K562 (cell line): ENCODE data around the gene NDUFA13. TPM values are rescaled to one million over a fixed set of nuclear protein-coding genes. Genes with fewer than 3 reads are reported as not detected.

Experiments
- ATAC-seq: fragments of 200-7000 bp; cut with Tn5 transposase; 3 replicates; pipeline ENCODE4 v1.9.1; 2020; ENCODE audit warnings: moderate library complexity
- BruUV-seq: library from RNA; stranded (reverse); fragments of 400-500 nt; replicated peaks from 2 replicates; lab custom pipeline; 2021; lab: Mats Ljungman, UMichigan
- CTCF ChIA-PET: fragments of 300-600 bp; formaldehyde crosslinking; extraction: SDS; loops from one replicate; lab custom pipeline; 2021; ENCODE audit warnings: low intra/inter-chr PET ratio; lab: Yijun Ruan, JAX
- POLR2A ChIA-PET: fragments of 300-600, 350-650 bp; sonication (Branson Sonifier 250); formaldehyde crosslinking; extraction: SDS; loops from one replicate; lab custom pipeline; 2021; ENCODE audit warnings: antibody characterized with exemption, inconsistent platforms; lab: Yijun Ruan, JAX
- DNase-seq, 4 experiments: peaks; one replicate each; pipeline versions ENCODE4 v3.0.0 to v3.0.0-alpha.2; 2011 to 2018; ENCODE audit warnings: low spot score in 3 of 4, mixed read lengths in 3 of 4; ENCODE audit errors: extremely low read depth in 1 of 4
- FAIRE-seq: peaks from 2 replicates; lab custom pipeline; 2011; peaks lifted over from hg19 to GRCh38; lab: Jason Lieb, UNC
- H2AFZ ChIP-seq: 2 replicates; pipeline ENCODE4 v1.6.0; 2011; ENCODE audit warnings: low read depth, low read length, control low read depth, inconsistent platforms
- H3K27ac ChIP-seq: fragments of 200-600 bp; 3 replicates; pipeline ENCODE4 v1.8.0; 2011; ENCODE audit warnings: low read depth, mild to moderate bottlenecking, control low read depth, inconsistent platforms, low read length, moderate library complexity, mixed read lengths; ENCODE audit errors: extremely low read depth
- H3K27me3 ChIP-seq, 2 experiments: fragments of 300-600 bp in 1 of 2; 2 replicates in 1 of 2; 3 replicates in 1 of 2; pipeline versions ENCODE4 v1.6.0 to v1.8.0; 2011; ENCODE audit warnings: inconsistent platforms in 2 of 2, low read length in 2 of 2, mild to moderate bottlenecking in 1 of 2, mixed read lengths in 1 of 2, moderate library complexity in 1 of 2; ENCODE audit not compliant: control insufficient read depth in 2 of 2, insufficient read depth in 2 of 2
- H3K36me3 ChIP-seq: fragments of 300-600 bp; 3 replicates; pipeline ENCODE4 v1.8.0; 2011; ENCODE audit warnings: mild to moderate bottlenecking, low read length, inconsistent platforms; ENCODE audit not compliant: control insufficient read depth, insufficient read depth
- H3K4me1 ChIP-seq, 2 experiments: fragments of 200-600 bp in 1 of 2; replicated peaks in 1 of 2; 2 replicates in 1 of 2; 3 replicates in 1 of 2; pipeline versions ENCODE4 v1.5.1 to v1.8.0; 2011; ENCODE audit warnings: inconsistent platforms in 2 of 2, low read length in 2 of 2, mild to moderate bottlenecking in 1 of 2, mixed read lengths in 1 of 2, moderate library complexity in 1 of 2; ENCODE audit not compliant: control insufficient read depth in 2 of 2, insufficient read depth in 2 of 2
- H3K4me2 ChIP-seq: 2 replicates; pipeline ENCODE4 v1.6.1; 2011; ENCODE audit warnings: low read length, control low read depth, inconsistent platforms, mixed read lengths; ENCODE audit not compliant: insufficient read depth
- H3K4me3 ChIP-seq: fragments of 200-600 bp; sonication (generic), shearing (Covaris generic); 2 replicates; pipeline ENCODE4 v1.5.1; 2016; ENCODE audit warnings: control low read depth, inconsistent platforms
- H3K79me2 ChIP-seq: fragments of 200-600 bp; 3 replicates; pipeline ENCODE4 v1.8.0; 2011; ENCODE audit warnings: low read length, inconsistent platforms; ENCODE audit not compliant: control insufficient read depth, insufficient read depth
- H3K9ac ChIP-seq, 2 experiments: 2 replicates each; pipeline versions ENCODE4 v1.6.0 to v1.6.1; 2011; ENCODE audit warnings: low read depth in 2 of 2, low read length in 2 of 2, control low read depth in 1 of 2, inconsistent platforms in 1 of 2, mild to moderate bottlenecking in 1 of 2, mixed read lengths in 1 of 2; ENCODE audit not compliant: insufficient read depth in 1 of 2
- H3K9me1 ChIP-seq: one replicate; pipeline ENCODE4 v1.6.0; 2011; ENCODE audit warnings: inconsistent platforms, mild to moderate bottlenecking, low read length, moderate library complexity; ENCODE audit not compliant: control insufficient read depth, insufficient read depth
- H3K9me3 ChIP-seq: replicated peaks from 2 replicates; pipeline ENCODE4 v1.5.1; 2011; ENCODE audit warnings: low read depth, low read length, inconsistent platforms; ENCODE audit not compliant: control insufficient read depth, insufficient read depth
- H4K20me1 ChIP-seq: replicated peaks from 2 replicates; pipeline ENCODE4 v1.6.1; 2011; ENCODE audit warnings: low read length, inconsistent platforms, mixed read lengths; ENCODE audit not compliant: control insufficient read depth, insufficient read depth
- CREB3L1 ChIP-seq: fragments of 450-650 bp; IDR thresholded peaks from 2 replicates; pipeline ENCODE4 v1.6.1; 2014; ENCODE audit warnings: low read depth, mild to moderate bottlenecking, moderate library complexity, borderline replicate concordance
- ELF1 ChIP-seq: fragments of 200-800 bp; sonication (Bioruptor generic); IDR thresholded peaks from 2 replicates; pipeline ENCODE4 v1.6.1; 2016; ENCODE audit warnings: missing genetic modification characterization, missing compliant biosample characterization
- ETV5 ChIP-seq: sonication (generic); formaldehyde crosslinking; IDR thresholded peaks from 2 replicates; pipeline ENCODE4 v1.4.0; 2020; ENCODE audit warnings: low read depth, mild to moderate bottlenecking, missing genetic modification reagents
- FOXJ2 ChIP-seq: fragments of 200-800 bp; sonication (Bioruptor generic); IDR thresholded peaks from 2 replicates; pipeline ENCODE4 v1.6.1; 2016; ENCODE audit warnings: missing genetic modification characterization, missing compliant biosample characterization
- GTF3C2 ChIP-seq: IDR thresholded peaks from 3 replicates; pipeline ENCODE4 v1.6.1; 2011; ENCODE audit warnings: borderline replicate concordance, mild to moderate bottlenecking, moderate library complexity; ENCODE audit not compliant: insufficient read length; ENCODE audit errors: extremely low read depth
- HDAC1 ChIP-seq, 2 experiments: fragments of 450-650 bp; IDR thresholded peaks; 2 replicates each; pipeline ENCODE4 v1.6.1; 2016 to 2017; ENCODE audit warnings: inconsistent platforms in 1 of 2, mild to moderate bottlenecking in 1 of 2, moderate library complexity in 1 of 2
- KLF16 ChIP-seq: IDR thresholded peaks from 2 replicates; pipeline ENCODE4 v1.6.1; 2016; ENCODE audit warnings: antibody characterized with exemption
- MYC ChIP-seq, 2 experiments: fragments of 250-450 bp in 1 of 2; sonication (Bioruptor Pico) in 1 of 2; IDR thresholded peaks; 2 replicates each; pipeline versions ENCODE4 v1.5.1 to v1.6.1; 2012 to 2021; ENCODE audit warnings: low read depth in 2 of 2, borderline replicate concordance in 1 of 2, improper control_type of control experiment in 1 of 2, low read length in 1 of 2, mild to moderate bottlenecking in 1 of 2, moderate library complexity in 1 of 2
- NELFE ChIP-seq: IDR thresholded peaks from 2 replicates; pipeline ENCODE4 v1.6.1; 2011; ENCODE audit warnings: mild to moderate bottlenecking; ENCODE audit not compliant: insufficient read depth, insufficient read length
- NR0B1 ChIP-seq: fragments of 450-650 bp; IDR thresholded peaks from one replicate; pipeline ENCODE4 v1.6.1; 2018; ENCODE audit warnings: mild to moderate bottlenecking, moderate library complexity; ENCODE audit not compliant: partially characterized antibody
- PHF8 ChIP-seq: fragments of 200-600 bp; sonication (generic); IDR thresholded peaks from 2 replicates; pipeline ENCODE4 v1.6.1; 2012; ENCODE audit warnings: mixed run types, mild to moderate bottlenecking, inconsistent platforms, low read length, moderate library complexity, borderline replicate concordance
- POLR2AphosphoS2 ChIP-seq: IDR thresholded peaks from 2 replicates; pipeline ENCODE4 v1.6.1; 2012; ENCODE audit warnings: low read length, improper control_type of control experiment
- PPARD ChIP-seq: fragments of 250-450 bp; sonication (Bioruptor Pico); IDR thresholded peaks from 2 replicates; pipeline ENCODE4 v1.8.0; 2022; ENCODE audit warnings: inconsistent platforms, mild to moderate bottlenecking, moderate library complexity
- RUNX1 ChIP-seq: sonication (generic); IDR thresholded peaks from 2 replicates; pipeline ENCODE4 v1.6.1; 2016; ENCODE audit warnings: antibody characterized with exemption, low read depth
- TSC22D4 ChIP-seq: fragments of 450-650 bp; IDR thresholded peaks from 2 replicates; pipeline ENCODE4 v1.6.1; 2016; ENCODE audit warnings: missing genetic modification characterization, missing biosample characterization, control low read depth
- ZFPM2 ChIP-seq: fragments of 250-450 bp; sonication (Bioruptor Pico); IDR thresholded peaks from 2 replicates; pipeline ENCODE4 v1.5.1; 2022; ENCODE audit warnings: mild to moderate bottlenecking
- ZNF140 ChIP-seq: fragments of 250-450 bp; sonication (Bioruptor Pico); IDR thresholded peaks from 2 replicates; pipeline ENCODE4 v1.8.0; 2021; ENCODE audit warnings: moderate library complexity, mild to moderate bottlenecking, inconsistent platforms
- ZNF175 ChIP-seq: fragments of 200-800 bp; sonication (Bioruptor generic); IDR thresholded peaks from 2 replicates; pipeline ENCODE4 v1.6.1; 2016; ENCODE audit warnings: low read depth, mild to moderate bottlenecking, missing genetic modification characterization, missing compliant biosample characterization
- ZNF77 ChIP-seq: fragments of 250-450 bp; sonication (Bioruptor Pico); IDR thresholded peaks from 2 replicates; pipeline ENCODE4 v1.5.0; 2020
- WGBS: fragments of 100-300 bp; shearing (Covaris generic); methylation state at CpG from one replicate; pipeline ENCODE4 v1.1.6; 2016; ENCODE audit warnings: low coverage, mixed read lengths; ENCODE audit not compliant: insufficient coverage; ENCODE audit errors: missing lambda C conversion rate; 5-methylcytosine and 5-hydroxymethylcytosine counted together
- in situ Hi-C: fragments of 300-500 bp; cut with MboI; formaldehyde crosslinking; loops from 4 replicates; pipeline ENCODE4 v1.15.0; 2018; ENCODE audit warnings: inconsistent platforms, mixed read lengths
- intact Hi-C: fragments of 100-400 bp; cut with micrococcal nuclease; formaldehyde crosslinking; loops from 2 replicates; pipeline ENCODE4 v1.14.2; 2022
- polyA plus RNA-seq, 8 experiments: library from polyadenylated mRNA; depleted of rRNA in 4 of 8; stranded (reverse) in 5 of 8; unstranded in 3 of 8; fragments of >200 nt; fragmentation: Nextera tagmentation in 2 of 8; fragmentation: Illumina TruSeq in 1 of 8; extraction: Ambion mirVana in 2 of 8; extraction: Trizol in 1 of 8; gene quantifications; 2 replicates each; pipeline versions ENCODE4 v1.2.1 to v1.2.3, GENCODE V29; 2011 to 2014; ENCODE audit warnings: inconsistent platforms in 1 of 8, missing spikeins in 1 of 8
- total RNA-seq, 7 experiments: library from RNA; depleted of rRNA in 6 of 7; stranded (reverse); fragments of >200 nt in 6 of 7; fragmentation: Illumina TruSeq in 2 of 7; extraction: Trizol in 2 of 7; gene quantifications; 2 replicates each; pipeline versions ENCODE4 v1.2.1 to v1.2.3, GENCODE V29; 2011 to 2021; ENCODE audit warnings: low replicate concordance in 1 of 7

NDUFA13 gene
- total and polyA plus RNA-seq, 9 of the 15 experiments (the other 6 are each of a cell fraction or from before 2014, with no cell fraction given), result 146 to 596 (median 429) TPM

- BruUV-seq, result no TSS peak
- CTCF ChIA-PET, result no interaction called here
- TF ChIP-seq GTF3C2 (no peak), TSC22D4 (tag) (no peak), KLF16 (no peak), NR0B1 (no peak), RUNX1 (no peak), ZNF140 (CRISPR knock-in tag) (no peak), PHF8 (no peak), NELFE (no peak), POLR2AphosphoS2 (no peak), ETV5 (CRISPR knock-in tag) (no peak), CREB3L1 (no peak), HDAC1 (IDR thresholded peaks at IDR 0.05) (no peak), PPARD (CRISPR knock-in tag) (no peak), MYC (IDR thresholded peaks at IDR 0.05; ENCODE audit: low read depth, low read length) (no peak), MYC (CRISPR knock-in tag; IDR thresholded peaks at IDR 0.05; ENCODE audit: borderline replicate concordance, low read depth) (no peak), ZNF77 (CRISPR knock-in tag) (no peak), ZNF175 (CRISPR knock-in tag) (no peak), ZFPM2 (no peak), ELF1 (tag) (no peak), FOXJ2 (tag) (no peak)
- Histone ChIP-seq H2AFZ (peak overlapping the region; percentile 82; the same call in 1 of the 2 replicates), H3K4me3 (no peak overlapping the region), H3K36me3 (no peaks in the 10 kb centered on the region), H3K4me1 (peaks cover 2 to 66% of the 10 kb centered on the region in 2 experiments; a peak in 2 of 5 replicates), H3K27me3 (no peaks in the 10 kb centered on the region), H3K27ac (no peak overlapping the region), H3K9me1 (no peaks in the 10 kb centered on the region), H3K79me2 (no peaks in the 10 kb centered on the region), H3K4me2 (no peak overlapping the region), H3K9ac (no peak overlapping the region), H3K9me3 (no peaks in the 10 kb centered on the region; the same call in 1 of the 2 replicates), H4K20me1 (no peaks in the 10 kb centered on the region)
- 70% methylated on average over 13 of the region's 19 CpGs for WGBS
- ATAC-seq, result no peak
- no peak for DNase-seq
- POLR2A ChIA-PET, result no interaction called here
- in situ Hi-C loops (loop anchor here (25.0 kb wide), 1 partner anchor 98 kb away; the partner anchor contains the start of genes GMIP and LPAR2), intact Hi-C loops (no loop called here)
- no peak for FAIRE-seq
Measured at GRCh38 chr19:19539698-19540063, 23.7 kb downstream of the NDUFA13 start.
